SK-N-SH (cell line): Measurements from ENCODE around the gene CNP. TPM values are rescaled to one million over a fixed set of nuclear protein-coding genes. Genes with fewer than 3 reads are reported as not detected.

Experiments
- CTCF ChIA-PET: fragments of 300-600, 350-600 bp; formaldehyde crosslinking; extraction: SDS; loops from one replicate; lab custom pipeline; 2021; lab: Yijun Ruan, JAX
- POLR2A ChIA-PET: fragments of 350-600 bp; sonication (Branson Sonifier 250); formaldehyde crosslinking; extraction: SDS; loops from one replicate; lab custom pipeline; 2020; ENCODE audit warnings: antibody characterized with exemption, inconsistent platforms; lab: Yijun Ruan, JAX
- DNase-seq: peaks from one replicate; pipeline ENCODE4 v3.0.0; 2012
- H2AFZ ChIP-seq: fragments of 200-600 bp; sonication (generic); 2 replicates; pipeline ENCODE4 v1.8.1; 2016; ENCODE audit warnings: antibody characterized with exemption, mild to moderate bottlenecking, low read depth
- H3F3A ChIP-seq: fragments of 200-600 bp; sonication (generic); replicated peaks from 2 replicates; pipeline ENCODE3; 2016; ENCODE audit warnings: antibody characterized with exemption, mild to moderate bottlenecking; ENCODE audit not compliant: insufficient read depth
- H3K27ac ChIP-seq, 2 experiments: fragments of 200-500 bp in 1 of 2; fragments of 200-600 bp in 1 of 2; sonication (Bioruptor generic) in 1 of 2; sonication (generic), shearing (Covaris generic) in 1 of 2; 2 replicates each; pipeline versions ENCODE4 v1.5.1 to v1.6.1; 2014 to 2016; ENCODE audit warnings: low read depth in 2 of 2, inconsistent platforms in 1 of 2, low read length in 1 of 2, mild to moderate bottlenecking in 1 of 2, mixed read lengths in 1 of 2
- H3K27me3 ChIP-seq: fragments of 200-600 bp; sonication (generic), shearing (Covaris generic); 2 replicates; pipeline ENCODE4 v1.6.1; 2016; ENCODE audit warnings: mixed run types; ENCODE audit not compliant: insufficient read depth
- H3K36me3 ChIP-seq, 2 experiments: fragments of 200-500 bp in 1 of 2; fragments of 200-600 bp in 1 of 2; sonication (Bioruptor generic) in 1 of 2; sonication (generic) in 1 of 2; replicated peaks in 1 of 2; 2 replicates each; pipeline versions ENCODE3 to v1.5.1; 2014 to 2016; ENCODE audit warnings: low read length in 1 of 2, mild to moderate bottlenecking in 1 of 2; ENCODE audit not compliant: insufficient read depth in 2 of 2, control insufficient read depth in 1 of 2
- H3K4me1 ChIP-seq, 2 experiments: fragments of 200-500 bp in 1 of 2; fragments of 200-600 bp in 1 of 2; sonication (Bioruptor generic) in 1 of 2; sonication (generic), shearing (Covaris generic) in 1 of 2; 2 replicates each; pipeline versions ENCODE4 v1.5.1 to v1.6.1; 2014 to 2016; ENCODE audit warnings: low read depth in 1 of 2, low read length in 1 of 2, mixed run types in 1 of 2; ENCODE audit not compliant: insufficient read depth in 2 of 2, control insufficient read depth in 1 of 2
- H3K4me2 ChIP-seq: fragments of 200-600 bp; sonication (generic), shearing (Covaris generic); 2 replicates; pipeline ENCODE4 v1.6.1; 2017; ENCODE audit warnings: mixed run types
- H3K4me3 ChIP-seq, 2 experiments: fragments of 200-500 bp in 1 of 2; fragments of 200-600 bp in 1 of 2; sonication (Bioruptor generic) in 1 of 2; sonication (generic), shearing (Covaris generic) in 1 of 2; 2 replicates each; pipeline versions ENCODE4 v1.5.1 to v1.8.1; 2014 to 2016; ENCODE audit warnings: low read depth in 2 of 2, inconsistent platforms in 1 of 2, low read length in 1 of 2, mild to moderate bottlenecking in 1 of 2, mixed read lengths in 1 of 2, moderate library complexity in 1 of 2
- H3K79me2 ChIP-seq: fragments of 200-600 bp; sonication (generic); 2 replicates; pipeline ENCODE4 v1.8.1; 2017; ENCODE audit warnings: mild to moderate bottlenecking; ENCODE audit not compliant: insufficient read depth
- H3K9ac ChIP-seq: fragments of 200-600 bp; sonication (generic); 2 replicates; pipeline ENCODE4 v1.6.1; 2017; ENCODE audit warnings: mixed run types
- H3K9me2 ChIP-seq: fragments of 200-600 bp; sonication (generic); 2 replicates; pipeline ENCODE4 v1.6.1; 2017; ENCODE audit warnings: mixed run types
- H3K9me3 ChIP-seq: fragments of 200-600 bp; sonication (generic); 2 replicates; pipeline ENCODE4 v1.6.1; 2017; ENCODE audit warnings: mixed run types, mild to moderate bottlenecking, moderate library complexity
- H4K20me1 ChIP-seq: fragments of 200-600 bp; sonication (generic); 2 replicates; pipeline ENCODE4 v1.6.1; 2017; ENCODE audit warnings: mild to moderate bottlenecking, mixed run types; ENCODE audit not compliant: insufficient read depth
- CHD2 ChIP-seq: fragments of 150-350 bp; IDR thresholded peaks from 2 replicates; pipeline ENCODE4 v1.6.1; 2018; ENCODE audit warnings: low read length; ENCODE audit not compliant: partially characterized antibody
- ELF1 ChIP-seq: IDR thresholded peaks from 2 replicates; pipeline ENCODE4 v1.4.0; 2012
- FOXJ3 ChIP-seq: sonication (generic); formaldehyde crosslinking; IDR thresholded peaks from 2 replicates; pipeline ENCODE4 v1.5.1; 2020; ENCODE audit warnings: mild to moderate bottlenecking, missing genetic modification reagents
- FOXM1 ChIP-seq: IDR thresholded peaks from 2 replicates; pipeline ENCODE4 v1.4.0; 2012; ENCODE audit warnings: low read depth, mild to moderate bottlenecking
- GABPA ChIP-seq: IDR thresholded peaks from 2 replicates; pipeline ENCODE4 v1.4.0; 2012; ENCODE audit warnings: low read depth, mild to moderate bottlenecking
- IRF3 ChIP-seq: fragments of 150-350 bp; IDR thresholded peaks from 2 replicates; pipeline ENCODE4 v1.6.1; 2016; ENCODE audit warnings: mild to moderate bottlenecking, low read depth, low read length
- JUND ChIP-seq: IDR thresholded peaks from 2 replicates; pipeline ENCODE4 v1.4.0; 2012
- MAX ChIP-seq: IDR thresholded peaks from 2 replicates; pipeline ENCODE4 v1.4.0; 2012; ENCODE audit warnings: low read depth
- MEF2A ChIP-seq: IDR thresholded peaks from 2 replicates; pipeline ENCODE4 v1.4.0; 2012; ENCODE audit warnings: low read depth, borderline replicate concordance
- MXI1 ChIP-seq: IDR thresholded peaks from 2 replicates; pipeline ENCODE4 v1.6.1; 2012; ENCODE audit warnings: mild to moderate bottlenecking, low read depth, low read length, improper control_type of control experiment
- NRF1 ChIP-seq: IDR thresholded peaks from 2 replicates; pipeline ENCODE4 v1.6.1; 2012; ENCODE audit warnings: low read depth, mild to moderate bottlenecking, low read length
- PBX3 ChIP-seq: IDR thresholded peaks from 2 replicates; pipeline ENCODE4; 2012
- RCOR1 ChIP-seq: fragments of 150-350 bp; IDR thresholded peaks from 2 replicates; pipeline ENCODE4 v1.6.1; 2017; ENCODE audit warnings: antibody characterized with exemption, low read length
- RXRA ChIP-seq: IDR thresholded peaks from 2 replicates; pipeline ENCODE4 v1.4.0; 2012; ENCODE audit warnings: low read depth, mild to moderate bottlenecking, borderline replicate concordance
- SMC3 ChIP-seq: IDR thresholded peaks from 2 replicates; pipeline ENCODE4 v1.6.1; 2012; ENCODE audit warnings: low read depth, low read length, improper control_type of control experiment
- TAF1 ChIP-seq: IDR thresholded peaks from 2 replicates; pipeline ENCODE4 v1.6.1; 2012; ENCODE audit warnings: low read depth, mild to moderate bottlenecking, low read length, moderate library complexity, borderline replicate concordance
- TEAD4 ChIP-seq: IDR thresholded peaks from 2 replicates; pipeline ENCODE4 v1.4.0; 2012; ENCODE audit warnings: mild to moderate bottlenecking, borderline replicate concordance; ENCODE audit not compliant: insufficient read depth
- USF1 ChIP-seq: IDR thresholded peaks from 2 replicates; pipeline ENCODE4 v1.4.0; 2012; ENCODE audit warnings: low read depth, borderline replicate concordance
- USF2 ChIP-seq: fragments of 150-350 bp; IDR thresholded peaks from 2 replicates; pipeline ENCODE4 v1.6.1; 2017; ENCODE audit warnings: antibody characterized with exemption, low read length, low read depth, borderline replicate concordance
- WGBS: methylation state at CpG from one replicate; pipeline ENCODE4 v1.1.6; 2017; ENCODE audit warnings: low lambda C conversion rate; 5-methylcytosine and 5-hydroxymethylcytosine counted together
- polyA plus RNA-seq, 3 experiments: library from polyadenylated mRNA; depleted of rRNA; stranded (reverse); fragments of >200 nt; gene quantifications; 2 replicates each; pipeline ENCODE4 v1.2.3, GENCODE V29; 2012

Gene CNP
- polyA plus RNA-seq, 1 of the 3 experiments (the other 2 are of a cell fraction) = 54.8 TPM

GRCh38 chr17:42001729-42002128 lies 35.1 kb downstream of the CNP start:
- ChIA-PET CTCF (no interaction called here), POLR2A (no interaction called here)
- H3K9me2 ChIP-seq = no peaks in the 10 kb centered on the region
- peaks cover 6 to 8% of the 10 kb centered on the region in 2 experiments; a peak in 2 of 4 replicates for H3K4me1 ChIP-seq
- peaks cover 37 to 44% of the 10 kb centered on the region in 2 experiments for H3K36me3 ChIP-seq
- no peak for DNase-seq
- no peaks in the 10 kb centered on the region for H3K9me3 ChIP-seq
- no peak overlapping the region for H3K4me3 ChIP-seq
- peaks cover 48% of the 10 kb centered on the region for H4K20me1 ChIP-seq
- H3F3A ChIP-seq = no peaks in the 10 kb centered on the region
- no peak overlapping the region for H2AFZ ChIP-seq
- H3K9ac ChIP-seq = no peak overlapping the region
- H3K4me2 ChIP-seq = no peak overlapping the region
- peaks cover 68% of the 10 kb centered on the region for H3K79me2 ChIP-seq
- H3K27me3 ChIP-seq = no peaks in the 10 kb centered on the region
- H3K27ac ChIP-seq = no peak overlapping the region
- 98% methylated on average over 2 of the region's 2 CpGs for WGBS
- no peak for TF ChIP-seq TEAD4
- TF ChIP-seq RCOR1 = no peak
- TF ChIP-seq MAX = no peak
- TF ChIP-seq FOXM1 = no peak
- TF ChIP-seq USF1 = no peak
- TF ChIP-seq SMC3 = no peak
- no peak for TF ChIP-seq GABPA
- TF ChIP-seq FOXJ3 (CRISPR knock-in tag) = no peak
- no peak for TF ChIP-seq TAF1
- no peak for TF ChIP-seq PBX3
- TF ChIP-seq CHD2 = no peak
- no peak for TF ChIP-seq ELF1
- no peak for TF ChIP-seq IRF3
- TF ChIP-seq MEF2A = no peak
- TF ChIP-seq MXI1 = no peak
- TF ChIP-seq NRF1 = no peak
- TF ChIP-seq USF2 = no peak
- TF ChIP-seq RXRA = no peak
- no peak for TF ChIP-seq JUND
- TF ChIP-seq, all 33 proteins: peak for 0
